Measurements from ENCODE around the gene NCKAP5. TPM values are rescaled to one million over a fixed set of nuclear protein-coding genes. Genes with fewer than 3 reads are reported as not detected.

NCKAP5 gene
- polyA plus RNA-seq, 2 donors, result 2.2 to 3.0 TPM

- Histone ChIP-seq H3K36me3 (ENCODE audit: control insufficient read depth in 2 of 2, insufficient read depth in 2 of 2, low read length in 1 of 2) (no peaks in the 10 kb centered on the region), H3K9me3 (ENCODE audit: control insufficient read depth in 2 of 2, insufficient read depth in 1 of 2, low read depth in 1 of 2, low read length in 1 of 2) (no peaks in the 10 kb centered on the region), H3K4me1 (ENCODE audit: control insufficient read depth in 2 of 2, insufficient read depth in 2 of 2, low read length in 1 of 2) (no peaks in the 10 kb centered on the region), H3K4me3 (ENCODE audit: low read depth in 1 of 2, low read length in 2 of 2) (no peak overlapping the region), H3K27me3 (ENCODE audit: control insufficient read depth in 1 of 2, insufficient read depth in 2 of 2, low read length in 2 of 2) (no peaks in the 10 kb centered on the region), H3K27ac (ENCODE audit: low read depth in 2 of 2, low read length in 1 of 2) (no peak overlapping the region)
- 47 to 55% methylated on average over 1 of the region's 1 CpG for WGBS, 2 donors
Observed at GRCh38 chr2:133120310-133120709, 448.0 kb downstream of the NCKAP5 start.

GRCh38 chr2:133110201-133110600 lies 458.1 kb downstream of the NCKAP5 start:
- 84 to 95% methylated on average over 4 of the region's 4 CpGs for WGBS, 2 donors

GRCh38 chr2:133109772-133110171 lies 458.5 kb downstream of the NCKAP5 start:
- Histone ChIP-seq H3K36me3 (ENCODE audit: control insufficient read depth in 2 of 2, insufficient read depth in 2 of 2, low read length in 1 of 2) (no peaks in the 10 kb centered on the region), H3K9me3 (ENCODE audit: control insufficient read depth in 2 of 2, insufficient read depth in 1 of 2, low read depth in 1 of 2, low read length in 1 of 2) (no peaks in the 10 kb centered on the region), H3K27me3 (ENCODE audit: control insufficient read depth in 1 of 2, insufficient read depth in 2 of 2, low read length in 2 of 2) (no peaks in the 10 kb centered on the region), H3K4me1 (ENCODE audit: control insufficient read depth in 2 of 2, insufficient read depth in 2 of 2, low read length in 1 of 2) (peaks cover 0 to 4% of the 10 kb centered on the region in 2 donors), H3K4me3 (ENCODE audit: low read depth in 1 of 2, low read length in 2 of 2) (no peak overlapping the region), H3K27ac (ENCODE audit: low read depth in 2 of 2, low read length in 1 of 2) (no peak overlapping the region)
- 43 to 61% methylated on average over 4 of the region's 4 CpGs for WGBS, 2 donors

More at GRCh38 chr2:133110201-133110600, 458.1 kb downstream of the NCKAP5 start:
- H3K27me3 ChIP-seq (ENCODE audit: control insufficient read depth in 1 of 2, insufficient read depth in 2 of 2, low read length in 2 of 2), result no peaks in the 10 kb centered on the region
- no peak overlapping the region for H3K27ac ChIP-seq (ENCODE audit: low read depth in 2 of 2, low read length in 1 of 2)
- H3K4me3 ChIP-seq (ENCODE audit: low read depth in 1 of 2, low read length in 2 of 2), result no peak overlapping the region
- H3K9me3 ChIP-seq (ENCODE audit: control insufficient read depth in 2 of 2, insufficient read depth in 1 of 2, low read depth in 1 of 2, low read length in 1 of 2), result no peaks in the 10 kb centered on the region
- no peaks in the 10 kb centered on the region for H3K36me3 ChIP-seq (ENCODE audit: control insufficient read depth in 2 of 2, insufficient read depth in 2 of 2, low read length in 1 of 2)
- H3K4me1 ChIP-seq (ENCODE audit: control insufficient read depth in 2 of 2, insufficient read depth in 2 of 2, low read length in 1 of 2), result peaks cover 0 to 4% of the 10 kb centered on the region in 2 donors

GRCh38 chr2:133107058-133107815 lies 461.0 kb downstream of the NCKAP5 start:
- Histone ChIP-seq H3K4me3 (ENCODE audit: low read depth in 1 of 2, low read length in 2 of 2) (no peak overlapping the region), H3K9me3 (ENCODE audit: control insufficient read depth in 2 of 2, insufficient read depth in 1 of 2, low read depth in 1 of 2, low read length in 1 of 2) (no peaks in the 10 kb centered on the region), H3K27ac (ENCODE audit: low read depth in 2 of 2, low read length in 1 of 2) (no peak overlapping the region), H3K4me1 (ENCODE audit: control insufficient read depth in 2 of 2, insufficient read depth in 2 of 2, low read length in 1 of 2) (no peaks in the 10 kb centered on the region), H3K27me3 (ENCODE audit: control insufficient read depth in 1 of 2, insufficient read depth in 2 of 2, low read length in 2 of 2) (no peaks in the 10 kb centered on the region), H3K36me3 (ENCODE audit: control insufficient read depth in 2 of 2, insufficient read depth in 2 of 2, low read length in 1 of 2) (no peaks in the 10 kb centered on the region)
- 86 to 87% methylated on average over 9 of the region's 9 CpGs for WGBS, 2 donors

GRCh38 chr2:133104871-133105270 lies 463.4 kb downstream of the NCKAP5 start:
- Histone ChIP-seq H3K27ac (ENCODE audit: low read depth in 2 of 2, low read length in 1 of 2) (no peak overlapping the region), H3K9me3 (ENCODE audit: control insufficient read depth in 2 of 2, insufficient read depth in 1 of 2, low read depth in 1 of 2, low read length in 1 of 2) (no peaks in the 10 kb centered on the region), H3K27me3 (ENCODE audit: control insufficient read depth in 1 of 2, insufficient read depth in 2 of 2, low read length in 2 of 2) (no peaks in the 10 kb centered on the region), H3K4me3 (ENCODE audit: low read depth in 1 of 2, low read length in 2 of 2) (no peak overlapping the region), H3K4me1 (ENCODE audit: control insufficient read depth in 2 of 2, insufficient read depth in 2 of 2, low read length in 1 of 2) (no peaks in the 10 kb centered on the region), H3K36me3 (ENCODE audit: control insufficient read depth in 2 of 2, insufficient read depth in 2 of 2, low read length in 1 of 2) (no peaks in the 10 kb centered on the region)
- 92 to 95% methylated on average over 2 of the region's 2 CpGs for WGBS, 2 donors

- Histone ChIP-seq H3K27ac (ENCODE audit: low read depth in 2 of 2, low read length in 1 of 2) (no peak overlapping the region), H3K4me1 (ENCODE audit: control insufficient read depth in 2 of 2, insufficient read depth in 2 of 2, low read length in 1 of 2) (no peaks in the 10 kb centered on the region), H3K4me3 (ENCODE audit: low read depth in 1 of 2, low read length in 2 of 2) (no peak overlapping the region), H3K9me3 (ENCODE audit: control insufficient read depth in 2 of 2, insufficient read depth in 1 of 2, low read depth in 1 of 2, low read length in 1 of 2) (no peaks in the 10 kb centered on the region), H3K27me3 (ENCODE audit: control insufficient read depth in 1 of 2, insufficient read depth in 2 of 2, low read length in 2 of 2) (no peaks in the 10 kb centered on the region), H3K36me3 (ENCODE audit: control insufficient read depth in 2 of 2, insufficient read depth in 2 of 2, low read length in 1 of 2) (no peaks in the 10 kb centered on the region)
- 70 to 89% methylated on average over 1 of the region's 1 CpG for WGBS, 2 donors
Observed at GRCh38 chr2:133098787-133099186, 469.5 kb downstream of the NCKAP5 start.

- no peak overlapping the region for H3K27ac ChIP-seq (ENCODE audit: low read depth in 2 of 2, low read length in 1 of 2)
- H3K36me3 ChIP-seq (ENCODE audit: control insufficient read depth in 2 of 2, insufficient read depth in 2 of 2, low read length in 1 of 2), result no peaks in the 10 kb centered on the region
- no peaks in the 10 kb centered on the region for H3K27me3 ChIP-seq (ENCODE audit: control insufficient read depth in 1 of 2, insufficient read depth in 2 of 2, low read length in 2 of 2)
- no peaks in the 10 kb centered on the region for H3K4me1 ChIP-seq (ENCODE audit: control insufficient read depth in 2 of 2, insufficient read depth in 2 of 2, low read length in 1 of 2)
- H3K9me3 ChIP-seq (ENCODE audit: control insufficient read depth in 2 of 2, insufficient read depth in 1 of 2, low read depth in 1 of 2, low read length in 1 of 2), result no peaks in the 10 kb centered on the region
- 81 to 85% methylated on average over 3 of the region's 3 CpGs for WGBS, 2 donors
- no peak overlapping the region for H3K4me3 ChIP-seq (ENCODE audit: low read depth in 1 of 2, low read length in 2 of 2)
Observed at GRCh38 chr2:133097666-133098065, 470.6 kb downstream of the NCKAP5 start.

- Histone ChIP-seq H3K4me1 (ENCODE audit: control insufficient read depth in 2 of 2, insufficient read depth in 2 of 2, low read length in 1 of 2) (no peaks in the 10 kb centered on the region), H3K27ac (ENCODE audit: low read depth in 2 of 2, low read length in 1 of 2) (no peak overlapping the region), H3K27me3 (ENCODE audit: control insufficient read depth in 1 of 2, insufficient read depth in 2 of 2, low read length in 2 of 2) (no peaks in the 10 kb centered on the region), H3K4me3 (ENCODE audit: low read depth in 1 of 2, low read length in 2 of 2) (no peak overlapping the region), H3K9me3 (ENCODE audit: control insufficient read depth in 2 of 2, insufficient read depth in 1 of 2, low read depth in 1 of 2, low read length in 1 of 2) (no peaks in the 10 kb centered on the region), H3K36me3 (ENCODE audit: control insufficient read depth in 2 of 2, insufficient read depth in 2 of 2, low read length in 1 of 2) (no peaks in the 10 kb centered on the region)
- WGBS, 2 donors, result 80% methylated on average over 3 of the region's 3 CpGs
Observed at GRCh38 chr2:133092571-133092970, 475.7 kb downstream of the NCKAP5 start.

- Histone ChIP-seq H3K36me3 (ENCODE audit: control insufficient read depth in 2 of 2, insufficient read depth in 2 of 2, low read length in 1 of 2) (no peaks in the 10 kb centered on the region), H3K27ac (ENCODE audit: low read depth in 2 of 2, low read length in 1 of 2) (no peak overlapping the region), H3K27me3 (ENCODE audit: control insufficient read depth in 1 of 2, insufficient read depth in 2 of 2, low read length in 2 of 2) (no peaks in the 10 kb centered on the region), H3K9me3 (ENCODE audit: control insufficient read depth in 2 of 2, insufficient read depth in 1 of 2, low read depth in 1 of 2, low read length in 1 of 2) (no peaks in the 10 kb centered on the region), H3K4me3 (ENCODE audit: low read depth in 1 of 2, low read length in 2 of 2) (no peak overlapping the region), H3K4me1 (ENCODE audit: control insufficient read depth in 2 of 2, insufficient read depth in 2 of 2, low read length in 1 of 2) (no peaks in the 10 kb centered on the region)
- WGBS, 2 donors, result 76 to 78% methylated on average over 2 of the region's 2 CpGs
Observed at GRCh38 chr2:133090358-133090757, 477.9 kb downstream of the NCKAP5 start.

- no peak overlapping the region for H3K4me3 ChIP-seq (ENCODE audit: low read depth in 1 of 2, low read length in 2 of 2)
- no peaks in the 10 kb centered on the region for H3K4me1 ChIP-seq (ENCODE audit: control insufficient read depth in 2 of 2, insufficient read depth in 2 of 2, low read length in 1 of 2)
- no peak overlapping the region for H3K27ac ChIP-seq (ENCODE audit: low read depth in 2 of 2, low read length in 1 of 2)
- 88 to 89% methylated on average over 6 of the region's 6 CpGs for WGBS, 2 donors
- H3K9me3 ChIP-seq (ENCODE audit: control insufficient read depth in 2 of 2, insufficient read depth in 1 of 2, low read depth in 1 of 2, low read length in 1 of 2), result no peaks in the 10 kb centered on the region
- H3K36me3 ChIP-seq (ENCODE audit: control insufficient read depth in 2 of 2, insufficient read depth in 2 of 2, low read length in 1 of 2), result no peaks in the 10 kb centered on the region
- H3K27me3 ChIP-seq (ENCODE audit: control insufficient read depth in 1 of 2, insufficient read depth in 2 of 2, low read length in 2 of 2), result no peaks in the 10 kb centered on the region
Observed at GRCh38 chr2:133086176-133086575, 482.1 kb downstream of the NCKAP5 start.

Data from esophagus (tissue), 2 donors.